PC-9 (cell line): Measurements from ENCODE around the gene MIGA2. TPM values are rescaled to one million over a fixed set of nuclear protein-coding genes. Genes with fewer than 3 reads are reported as not detected.

ENCODE experiments used
- BruUV-seq: library from RNA; stranded (reverse); fragments of 400-500 nt; replicated peaks from 2 replicates; lab custom pipeline; 2021; lab: Mats Ljungman, UMichigan
- CTCF ChIA-PET: fragments of 300-600 bp; sonication (Branson Sonifier 250); formaldehyde crosslinking; loops from one replicate; lab custom pipeline; 2022; ENCODE audit warnings: antibody characterized with exemption; lab: Charles Lee
- POLR2A ChIA-PET: fragments of 300-600 bp; sonication (Branson Sonifier 250); formaldehyde crosslinking; loops from one replicate; lab custom pipeline; 2022; ENCODE audit warnings: antibody characterized with exemption; ENCODE audit not compliant: unreplicated experiment; lab: Charles Lee
- DNase-seq, 2 experiments: peaks; one replicate each; pipeline versions ENCODE4 v3.0.0 to v3.0.0-alpha.2; 2015 to 2022; ENCODE audit warnings: mixed read lengths in 1 of 2
- H2AFZ ChIP-seq: fragments of 200-600 bp; sonication (generic); 2 replicates; pipeline ENCODE4 v1.8.1; 2017; ENCODE audit warnings: antibody characterized with exemption
- H3F3A ChIP-seq: fragments of 200-600 bp; sonication (generic); 2 replicates; pipeline ENCODE4 v1.8.1; 2017; ENCODE audit warnings: antibody characterized with exemption, mild to moderate bottlenecking, low read depth; ENCODE audit not compliant: insufficient read depth
- H3K27ac ChIP-seq: fragments of 200-600 bp; sonication (generic); 2 replicates; pipeline ENCODE4 v1.6.1; 2016; ENCODE audit warnings: mixed run types
- H3K27me3 ChIP-seq: fragments of 200-600 bp; sonication (generic); 2 replicates; pipeline ENCODE4 v1.6.1; 2016; ENCODE audit warnings: low read depth, mixed run types; ENCODE audit not compliant: insufficient read depth
- H3K36me3 ChIP-seq: fragments of 200-600 bp; sonication (generic); 2 replicates; pipeline ENCODE4 v1.6.1; 2016; ENCODE audit warnings: low read depth, mixed run types
- H3K4me1 ChIP-seq: fragments of 200-600 bp; sonication (generic); replicated peaks from 2 replicates; pipeline ENCODE4 v1.6.1; 2016; ENCODE audit warnings: mixed run types; ENCODE audit not compliant: insufficient read depth
- H3K4me2 ChIP-seq: fragments of 200-600 bp; sonication (generic); 2 replicates; pipeline ENCODE4 v1.6.1; 2017; ENCODE audit warnings: mixed run types
- H3K4me3 ChIP-seq: fragments of 200-600 bp; sonication (generic); 2 replicates; pipeline ENCODE4 v1.6.1; 2016; ENCODE audit warnings: mixed run types
- H3K79me2 ChIP-seq: fragments of 200-600 bp; sonication (generic); 2 replicates; pipeline ENCODE4 v1.6.1; 2017; ENCODE audit warnings: low read depth, mixed run types
- H3K9me2 ChIP-seq: fragments of 200-600 bp; sonication (generic); 2 replicates; pipeline ENCODE4 v1.8.1; 2017; ENCODE audit warnings: mild to moderate bottlenecking; ENCODE audit not compliant: insufficient read depth
- H3K9me3 ChIP-seq: fragments of 200-600 bp; sonication (generic); 2 replicates; pipeline ENCODE4 v1.8.1; 2016; ENCODE audit warnings: low read depth; ENCODE audit not compliant: insufficient read depth
- H4K20me1 ChIP-seq: fragments of 200-600 bp; sonication (generic); 2 replicates; pipeline ENCODE4 v1.8.1; 2017; ENCODE audit not compliant: insufficient read depth
- EZH2 ChIP-seq: fragments of 200-600 bp; sonication (generic); IDR thresholded peaks from 2 replicates; pipeline ENCODE4 v1.8.0; 2017; ENCODE audit warnings: antibody characterized with exemption, low read depth
- intact Hi-C: fragments of 100-400 bp; cut with micrococcal nuclease; formaldehyde crosslinking; loops from one replicate; pipeline ENCODE4 v1.10.0; 2022; ENCODE audit not compliant: unreplicated experiment
- total RNA-seq: library from RNA; stranded (reverse); gene quantifications from 2 replicates; pipeline ENCODE4 v1.2.3, GENCODE V29; 2021
- TF ChIP-seq, protein P1 (sequence below): fragments of 200-600 bp; sonication (generic); conservative IDR thresholded peaks from 2 replicates; pipeline ENCODE4 v1.6.1; 2017; ENCODE audit warnings: mixed run types, antibody characterized with exemption, mild to moderate bottlenecking, moderate library complexity

The MIGA2 gene
- total RNA-seq, 1 experiment from 2014 or later = 40.7 TPM

DNA sequence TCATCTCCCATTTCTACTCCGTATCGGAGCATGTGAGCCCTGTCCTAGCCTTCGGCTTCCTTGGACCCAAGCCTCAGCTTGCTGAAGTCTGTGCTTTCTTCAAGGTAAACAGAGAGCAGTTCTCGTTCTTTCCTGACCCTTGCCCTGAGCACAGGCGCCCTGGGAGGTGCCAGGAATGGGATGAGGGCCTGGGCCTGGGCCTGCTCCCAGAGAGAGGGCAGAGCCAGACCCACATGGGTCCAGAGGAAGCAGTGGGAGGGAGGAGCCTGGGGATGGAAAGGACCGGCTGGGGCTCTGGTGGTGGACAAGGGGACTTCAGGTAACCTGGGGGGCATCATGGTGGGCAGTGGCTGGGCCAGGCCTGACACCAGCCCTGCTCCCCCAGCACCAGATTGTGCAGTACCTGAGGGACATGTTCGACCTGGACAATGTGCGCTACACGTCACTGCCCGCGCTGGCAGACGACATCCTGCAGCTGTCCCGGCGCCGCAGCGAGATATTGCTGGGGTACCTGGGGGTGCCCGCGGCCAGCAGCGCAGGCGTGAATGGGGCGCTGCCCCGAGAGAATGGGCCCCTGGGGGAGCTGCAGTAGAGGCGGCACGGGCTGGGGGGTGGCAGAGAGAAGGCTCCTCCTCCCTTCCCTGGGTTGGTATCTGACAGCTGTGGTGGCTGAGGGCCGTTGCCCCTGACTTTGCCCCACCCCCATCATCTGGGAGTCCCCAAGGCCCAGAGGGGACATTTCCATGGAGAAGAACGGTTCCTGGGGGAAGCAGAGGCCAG lies 33.6 kb downstream of the MIGA2 start:
- Histone ChIP-seq H3K4me2 (no peak overlapping the region), H3K27ac (no peak overlapping the region), H3K27me3 (no peaks in the 10 kb centered on the region), H3K4me3 (no peak overlapping the region), H2AFZ (no peak overlapping the region), H4K20me1 (no peaks in the 10 kb centered on the region; the same call in 1 of the 2 replicates), H3K9me2 (no peaks in the 10 kb centered on the region), H3K36me3 (no peaks in the 10 kb centered on the region), H3K4me1 (no peaks in the 10 kb centered on the region), H3K9me3 (no peaks in the 10 kb centered on the region), H3K79me2 (no peaks in the 10 kb centered on the region), H3F3A (peaks cover 9% of the 10 kb centered on the region; the same call in 1 of the 2 replicates)
- ChIA-PET POLR2A (no interaction called here), CTCF (no interaction called here)
- intact Hi-C loops = no loop called here
- TF ChIP-seq, protein P1, sequence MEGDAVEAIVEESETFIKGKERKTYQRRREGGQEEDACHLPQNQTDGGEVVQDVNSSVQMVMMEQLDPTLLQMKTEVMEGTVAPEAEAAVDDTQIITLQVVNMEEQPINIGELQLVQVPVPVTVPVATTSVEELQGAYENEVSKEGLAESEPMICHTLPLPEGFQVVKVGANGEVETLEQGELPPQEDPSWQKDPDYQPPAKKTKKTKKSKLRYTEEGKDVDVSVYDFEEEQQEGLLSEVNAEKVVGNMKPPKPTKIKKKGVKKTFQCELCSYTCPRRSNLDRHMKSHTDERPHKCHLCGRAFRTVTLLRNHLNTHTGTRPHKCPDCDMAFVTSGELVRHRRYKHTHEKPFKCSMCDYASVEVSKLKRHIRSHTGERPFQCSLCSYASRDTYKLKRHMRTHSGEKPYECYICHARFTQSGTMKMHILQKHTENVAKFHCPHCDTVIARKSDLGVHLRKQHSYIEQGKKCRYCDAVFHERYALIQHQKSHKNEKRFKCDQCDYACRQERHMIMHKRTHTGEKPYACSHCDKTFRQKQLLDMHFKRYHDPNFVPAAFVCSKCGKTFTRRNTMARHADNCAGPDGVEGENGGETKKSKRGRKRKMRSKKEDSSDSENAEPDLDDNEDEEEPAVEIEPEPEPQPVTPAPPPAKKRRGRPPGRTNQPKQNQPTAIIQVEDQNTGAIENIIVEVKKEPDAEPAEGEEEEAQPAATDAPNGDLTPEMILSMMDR = no peak
- TF ChIP-seq EZH2 = no peak
- DNase-seq = peak in 1 of 2 experiments; percentile 23
- no TSS peak for BruUV-seq

DNA sequence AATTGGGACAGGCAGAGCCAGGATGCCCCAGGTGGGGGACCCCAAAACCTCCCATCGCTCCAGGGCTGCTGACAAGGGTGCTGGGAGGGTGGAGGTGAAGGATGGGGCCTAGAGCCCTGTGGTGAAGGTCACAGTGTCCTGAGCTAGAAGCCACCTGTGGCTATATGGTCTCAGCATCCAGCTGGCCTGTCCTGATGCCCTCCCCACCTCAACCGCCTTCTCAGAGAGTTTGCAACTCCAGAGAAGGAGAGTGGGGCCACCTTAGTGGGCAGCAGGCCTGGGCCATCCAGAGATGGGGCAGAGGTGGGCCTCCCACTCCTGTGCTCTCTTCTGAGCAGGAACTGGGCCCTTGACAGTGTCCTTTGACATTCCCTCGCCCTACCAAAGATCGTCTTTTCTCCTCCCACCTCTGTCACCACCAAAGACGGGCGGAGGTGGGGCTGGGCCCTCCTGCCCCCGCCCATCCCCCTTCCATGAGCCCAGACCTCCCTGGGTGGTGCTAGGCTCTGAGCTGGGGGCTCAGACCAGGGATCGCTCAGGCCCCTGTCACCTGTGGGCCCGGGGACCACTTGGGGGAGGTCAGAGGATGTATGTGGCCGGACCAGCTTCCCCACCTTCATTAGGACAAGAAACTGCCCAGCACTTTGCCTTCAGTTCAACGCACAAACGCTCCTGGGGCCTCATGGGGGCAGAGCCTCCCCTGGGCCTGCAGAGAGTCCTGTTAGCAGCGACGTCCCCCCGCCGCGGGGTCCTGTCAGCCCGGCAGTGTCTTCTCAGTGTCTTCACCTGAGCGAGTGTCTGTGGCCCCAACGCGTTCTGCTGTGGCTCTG lies 34.5 kb downstream of the MIGA2 start:
- ChIA-PET POLR2A (no interaction called here), CTCF (no interaction called here)
- no peaks in the 10 kb centered on the region for H3K4me1 ChIP-seq
- H2AFZ ChIP-seq = no peak overlapping the region
- H3F3A ChIP-seq = peaks cover 9% of the 10 kb centered on the region; the same call in 1 of the 2 replicates
- no peaks in the 10 kb centered on the region for H3K27me3 ChIP-seq
- H3K79me2 ChIP-seq = no peaks in the 10 kb centered on the region
- DNase-seq = peak in 1 of 2 experiments; percentile 15
- H3K9me3 ChIP-seq = no peaks in the 10 kb centered on the region
- H3K9me2 ChIP-seq = no peaks in the 10 kb centered on the region
- no peaks in the 10 kb centered on the region for H3K36me3 ChIP-seq
- intact Hi-C loops = no loop called here
- H4K20me1 ChIP-seq = no peaks in the 10 kb centered on the region; the same call in 1 of the 2 replicates
- H3K27ac ChIP-seq = no peak overlapping the region
- TF ChIP-seq EZH2 = no peak
- TF ChIP-seq, protein P1 = no peak
- no peak overlapping the region for H3K4me2 ChIP-seq
- no peak overlapping the region for H3K4me3 ChIP-seq
- no TSS peak for BruUV-seq

DNA sequence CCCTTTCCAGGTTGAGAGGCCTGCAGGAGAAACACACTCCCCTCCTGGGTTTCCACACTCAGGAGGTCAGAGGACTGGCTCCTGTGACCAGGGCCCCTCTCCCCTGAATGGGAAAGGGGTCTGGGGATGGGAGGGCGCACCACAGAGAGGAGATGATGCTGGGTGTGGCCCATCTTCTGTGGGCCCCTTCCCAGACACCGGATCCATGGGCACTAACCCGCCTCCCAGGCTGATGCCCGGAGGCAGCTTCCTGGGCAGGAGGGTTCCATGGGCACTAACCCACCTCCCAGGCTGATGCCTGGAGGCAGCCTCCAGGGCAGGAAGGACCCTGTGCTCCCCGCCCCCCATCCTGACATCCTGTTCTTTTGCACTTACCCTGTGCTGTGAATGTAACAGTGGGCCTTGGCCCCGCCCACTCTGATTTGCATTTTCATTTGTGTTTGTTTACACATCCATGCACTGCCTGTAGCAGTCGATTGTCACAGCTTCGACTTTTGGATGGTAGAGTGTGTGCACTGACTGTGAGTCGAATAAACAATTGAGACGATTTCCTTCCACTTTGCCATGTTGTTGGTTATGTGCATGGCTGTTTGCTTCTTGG lies 35.2 kb downstream of the MIGA2 start:
- Histone ChIP-seq H3K79me2 (no peaks in the 10 kb centered on the region), H3K4me2 (no peak overlapping the region), H4K20me1 (no peaks in the 10 kb centered on the region; the same call in 1 of the 2 replicates), H3K4me3 (no peak overlapping the region), H3K36me3 (no peaks in the 10 kb centered on the region), H3F3A (peaks cover 9% of the 10 kb centered on the region; the same call in 1 of the 2 replicates), H3K27me3 (no peaks in the 10 kb centered on the region), H3K9me3 (no peaks in the 10 kb centered on the region), H2AFZ (no peak overlapping the region), H3K4me1 (no peaks in the 10 kb centered on the region), H3K9me2 (no peaks in the 10 kb centered on the region), H3K27ac (no peak overlapping the region)
- peak in 1 of 2 experiments; percentile 29 for DNase-seq
- no TSS peak for BruUV-seq
- ChIA-PET POLR2A (no interaction called here), CTCF (interaction anchor here (0.7 kb wide), 1 partner anchor 767 kb away, joined by 4 read pairs; no protein-coding TSS in a partner anchor)
- intact Hi-C loops = no loop called here
- TF ChIP-seq EZH2 = no peak
- TF ChIP-seq, protein P1 = no peak
